Hepatocyte (in vitro differentiated cells): Measurements from ENCODE around the gene FUOM. TPM values are rescaled to one million over a fixed set of nuclear protein-coding genes. Genes with fewer than 3 reads are reported as not detected.

Experiments
- DNase-seq: peaks from one replicate; pipeline ENCODE4 v3.0.0-alpha.2; 2016; ENCODE audit warnings: low spot score
- H2AFZ ChIP-seq: fragments of 200-600 bp; sonication (generic); 2 replicates; pipeline ENCODE4 v1.6.0; 2016; ENCODE audit warnings: antibody characterized with exemption, mild to moderate bottlenecking
- H3K27ac ChIP-seq: fragments of 200-600 bp; sonication (generic); 2 replicates; pipeline ENCODE4 v1.5.1; 2016; ENCODE audit warnings: mild to moderate bottlenecking
- H3K27me3 ChIP-seq: fragments of 200-600 bp; sonication (generic); 2 replicates; pipeline ENCODE4 v1.6.1; 2016
- H3K36me3 ChIP-seq: fragments of 200-600 bp; sonication (generic); replicated peaks from 2 replicates; pipeline ENCODE4 v1.5.1; 2016; ENCODE audit warnings: low read depth; ENCODE audit not compliant: insufficient read depth
- H3K4me1 ChIP-seq: fragments of 200-600 bp; sonication (generic); 2 replicates; pipeline ENCODE4 v1.5.1; 2016; ENCODE audit warnings: mild to moderate bottlenecking, moderate library complexity; ENCODE audit not compliant: insufficient read depth
- H3K4me2 ChIP-seq: fragments of 200-600 bp; sonication (generic); 2 replicates; pipeline ENCODE4 v1.6.0; 2016
- H3K4me3 ChIP-seq: fragments of 200-600 bp; sonication (generic); 2 replicates; pipeline ENCODE4 v1.5.1; 2016; ENCODE audit warnings: mild to moderate bottlenecking
- H3K79me2 ChIP-seq: fragments of 200-600 bp; sonication (generic); 2 replicates; pipeline ENCODE4 v1.6.0; 2017; ENCODE audit warnings: mild to moderate bottlenecking
- H3K9me2 ChIP-seq: fragments of 200-600 bp; sonication (generic); replicated peaks from 2 replicates; pipeline ENCODE4 v1.6.0; 2017; ENCODE audit warnings: mild to moderate bottlenecking; ENCODE audit not compliant: insufficient read depth
- H3K9me3 ChIP-seq: fragments of 200-600 bp; sonication (generic); 2 replicates; pipeline ENCODE4 v1.5.1; 2016; ENCODE audit warnings: low read depth, mild to moderate bottlenecking
- H4K20me1 ChIP-seq: fragments of 200-600 bp; sonication (generic); 2 replicates; pipeline ENCODE4 v1.6.0; 2016; ENCODE audit warnings: mild to moderate bottlenecking; ENCODE audit not compliant: insufficient read depth, poor library complexity, severe bottlenecking
- CTCF ChIP-seq: fragments of 200-600 bp; sonication (generic); IDR thresholded peaks from 2 replicates; pipeline ENCODE4 v1.5.1; 2016; ENCODE audit warnings: antibody characterized with exemption, mild to moderate bottlenecking; ENCODE audit not compliant: poor library complexity
- EZH2 ChIP-seq: fragments of 200-600 bp; sonication (generic); IDR thresholded peaks from 2 replicates; pipeline ENCODE4 v1.6.1; 2016; ENCODE audit warnings: antibody characterized with exemption, mild to moderate bottlenecking, borderline replicate concordance
- EZH2phosphoT487 ChIP-seq: fragments of 200-600 bp; sonication (generic); IDR thresholded peaks from one replicate; pipeline ENCODE4 v1.6.1; 2018; ENCODE audit warnings: antibody characterized with exemption, mild to moderate bottlenecking, low read depth, moderate library complexity; ENCODE audit not compliant: unreplicated experiment, severe bottlenecking
- WGBS: methylation state at CpG from one replicate; pipeline ENCODE4 v1.1.6; 2016; ENCODE audit warnings: low lambda C conversion rate; ENCODE audit errors: missing lambda C conversion rate; 5-methylcytosine and 5-hydroxymethylcytosine counted together
- polyA plus RNA-seq: library from polyadenylated mRNA; unstranded; fragments of >200 nt; fragmentation: Nextera tagmentation; extraction: Ambion mirVana; gene quantifications from 2 replicates; pipeline ENCODE4 v1.2.1, GENCODE V29; 2016
- total RNA-seq: library from RNA; depleted of rRNA; stranded (reverse); fragments of >200 nt; gene quantifications from 2 replicates; pipeline ENCODE4 v1.2.3, GENCODE V29; 2014

The FUOM gene
- total and polyA plus RNA-seq, 2 experiments from 2014 or later: 31.1 to 34.6 TPM

- no peak overlapping the region for H2AFZ ChIP-seq
- H3K9me3 ChIP-seq: no peaks in the 10 kb centered on the region
- H3K9me2 ChIP-seq: no peaks in the 10 kb centered on the region
- no peak overlapping the region for H3K4me3 ChIP-seq
- peaks cover 7% of the 10 kb centered on the region for H3K4me1 ChIP-seq
- 92% methylated on average over 10 of the region's 10 CpGs for WGBS
- TF ChIP-seq EZH2phosphoT487 (no peak), EZH2 (no peak)
- no peak overlapping the region for H3K4me2 ChIP-seq
- no peaks in the 10 kb centered on the region for H3K27me3 ChIP-seq
- peaks cover 18% of the 10 kb centered on the region for H3K79me2 ChIP-seq
- H3K27ac ChIP-seq: no peak overlapping the region
- H4K20me1 ChIP-seq: peaks cover 13% of the 10 kb centered on the region
- DNase-seq: no peak
- no peaks in the 10 kb centered on the region for H3K36me3 ChIP-seq
These were observed 46.2 kb downstream of the FUOM start for GRCh38 chr10:133311570-133311969.

- no peak overlapping the region for H3K4me2 ChIP-seq
- H4K20me1 ChIP-seq: peaks cover 20% of the 10 kb centered on the region
- no peak overlapping the region for H3K4me3 ChIP-seq
- H3K27ac ChIP-seq: no peak overlapping the region
- no peaks in the 10 kb centered on the region for H3K27me3 ChIP-seq
- WGBS: 97% methylated on average over 8 of the region's 8 CpGs
- DNase-seq: no peak
- H2AFZ ChIP-seq: no peak overlapping the region
- no peak for TF ChIP-seq EZH2phosphoT487
- no peak for TF ChIP-seq CTCF
- TF ChIP-seq EZH2: no peak
- no peaks in the 10 kb centered on the region for H3K36me3 ChIP-seq
- peaks cover 26% of the 10 kb centered on the region for H3K79me2 ChIP-seq
- H3K9me2 ChIP-seq: no peaks in the 10 kb centered on the region
- H3K4me1 ChIP-seq: peaks cover 7% of the 10 kb centered on the region
- no peaks in the 10 kb centered on the region for H3K9me3 ChIP-seq
These were observed 47.0 kb downstream of the FUOM start for GRCh38 chr10:133310789-133311188.

GRCh38 chr10:133310399-133310755 is 47.4 kb downstream of the FUOM start:
- DNase-seq: no peak
- no peak overlapping the region for H3K4me3 ChIP-seq
- H3K4me2 ChIP-seq: no peak overlapping the region
- H2AFZ ChIP-seq: no peak overlapping the region
- H3K9me3 ChIP-seq: no peaks in the 10 kb centered on the region
- WGBS: 99% methylated on average over 16 of the region's 16 CpGs
- TF ChIP-seq EZH2: no peak
- no peak for TF ChIP-seq CTCF
- no peak for TF ChIP-seq EZH2phosphoT487
- peaks cover 23% of the 10 kb centered on the region for H4K20me1 ChIP-seq
- H3K79me2 ChIP-seq: peaks cover 30% of the 10 kb centered on the region
- H3K36me3 ChIP-seq: no peaks in the 10 kb centered on the region
- no peaks in the 10 kb centered on the region for H3K27me3 ChIP-seq
- peaks cover 7% of the 10 kb centered on the region for H3K4me1 ChIP-seq
- no peak overlapping the region for H3K27ac ChIP-seq
- no peaks in the 10 kb centered on the region for H3K9me2 ChIP-seq

- 98% methylated on average over 33 of the region's 33 CpGs for WGBS
- Histone ChIP-seq H3K4me2 (peak overlapping the region; percentile 95), H3K27ac (no peak overlapping the region)
These were observed 48.0 kb downstream of the FUOM start for GRCh38 chr10:133309720-133310398.

More at GRCh38 chr10:133309720-133310398, 48.0 kb downstream of the FUOM start:
- H3K79me2 ChIP-seq: peaks cover 35% of the 10 kb centered on the region
- H3K9me2 ChIP-seq: no peaks in the 10 kb centered on the region
- no peak for TF ChIP-seq CTCF
- no peak for TF ChIP-seq EZH2
- no peak for TF ChIP-seq EZH2phosphoT487
- H3K27me3 ChIP-seq: no peaks in the 10 kb centered on the region
- H2AFZ ChIP-seq: no peak overlapping the region
- DNase-seq: no peak
- peaks cover 7% of the 10 kb centered on the region for H3K4me1 ChIP-seq
- no peaks in the 10 kb centered on the region for H3K36me3 ChIP-seq
- peaks cover 28% of the 10 kb centered on the region for H4K20me1 ChIP-seq
- H3K9me3 ChIP-seq: no peaks in the 10 kb centered on the region
- no peak overlapping the region for H3K4me3 ChIP-seq
